Endothelial cell of umbilical vein (primary cell): ENCODE data around the gene KCNMB2. TPM values are rescaled to one million over a fixed set of nuclear protein-coding genes. Genes with fewer than 3 reads are reported as not detected.

Source experiments
- BruUV-seq: library from RNA; stranded (reverse); fragments of 400-500 nt; replicated peaks from 2 replicates; lab custom pipeline; 2021; lab: Mats Ljungman, UMichigan
- CTCF ChIA-PET: fragments of 300-600, 350-600 bp; sonication (Branson Sonifier 250); formaldehyde crosslinking; loops from one replicate; lab custom pipeline; 2021; ENCODE audit warnings: antibody characterized with exemption, inconsistent platforms; lab: Charles Lee
- POLR2A ChIA-PET: fragments of 300-600, 350-600 bp; sonication (Branson Sonifier 250); formaldehyde crosslinking; loops from one replicate; lab custom pipeline; 2021; ENCODE audit warnings: antibody characterized with exemption, inconsistent platforms; lab: Charles Lee
- DNase-seq: peaks from one replicate; pipeline ENCODE4 v3.0.0-alpha.2; 2011; ENCODE audit warnings: low read depth, low spot score
- FAIRE-seq: peaks from 2 replicates; lab custom pipeline; 2011; peaks lifted over from hg19 to GRCh38; lab: Jason Lieb, UNC
- H2AFZ ChIP-seq: 2 replicates; pipeline ENCODE4 v1.6.0; 2012; ENCODE audit warnings: low read depth, low read length, control low read depth, inconsistent platforms
- H3K27ac ChIP-seq: 2 replicates; pipeline ENCODE4 v1.5.1; 2011; ENCODE audit warnings: low read depth, mild to moderate bottlenecking, control low read depth, low read length, moderate library complexity; ENCODE audit not compliant: insufficient read depth
- H3K27me3 ChIP-seq, 2 experiments: 2 replicates each; pipeline versions ENCODE4 v1.6.0 to v1.6.1; 2011; ENCODE audit warnings: low read length in 2 of 2, mixed read lengths in 1 of 2; ENCODE audit not compliant: control insufficient read depth in 2 of 2, insufficient read depth in 2 of 2
- H3K36me3 ChIP-seq, 2 experiments: 2 replicates in 1 of 2; 3 replicates in 1 of 2; pipeline ENCODE4 v1.5.1; 2011; ENCODE audit warnings: low read length in 2 of 2, mild to moderate bottlenecking in 1 of 2, moderate library complexity in 1 of 2; ENCODE audit not compliant: control insufficient read depth in 2 of 2, insufficient read depth in 2 of 2; ENCODE audit errors: extremely low read depth in 1 of 2
- H3K4me1 ChIP-seq: 3 replicates; pipeline ENCODE4 v1.5.1; 2011; ENCODE audit warnings: mild to moderate bottlenecking, low read length; ENCODE audit not compliant: control insufficient read depth, insufficient read depth; ENCODE audit errors: extremely low read depth
- H3K4me2 ChIP-seq: 2 replicates; pipeline ENCODE4 v1.6.1; 2011; ENCODE audit warnings: low read length, control low read depth, mixed read lengths; ENCODE audit not compliant: insufficient read depth
- H3K4me3 ChIP-seq, 3 experiments: fragments of 200-600 bp in 1 of 3; sonication (generic), shearing (Covaris generic) in 1 of 3; replicated peaks in 1 of 3; 2 replicates each; pipeline ENCODE4 v1.5.1; 2011 to 2016; ENCODE audit warnings: control low read depth in 3 of 3, low read length in 3 of 3, mild to moderate bottlenecking in 2 of 3, inconsistent platforms in 1 of 3, low read depth in 1 of 3, moderate library complexity in 1 of 3; ENCODE audit not compliant: insufficient read depth in 1 of 3
- H3K79me2 ChIP-seq: 2 replicates; pipeline ENCODE4 v1.6.0; 2012; ENCODE audit warnings: low read length, inconsistent platforms; ENCODE audit not compliant: control insufficient read depth, insufficient read depth
- H3K9ac ChIP-seq: replicated peaks from 2 replicates; pipeline ENCODE3; 2011; ENCODE audit warnings: low read length, control low read depth; ENCODE audit not compliant: insufficient read depth; ENCODE audit errors: extremely low read depth
- H3K9me1 ChIP-seq: replicated peaks from 3 replicates; pipeline ENCODE4 v1.6.0; 2011; ENCODE audit warnings: mild to moderate bottlenecking, low read length; ENCODE audit not compliant: control insufficient read depth, insufficient read depth; ENCODE audit errors: extremely low read depth
- H3K9me3 ChIP-seq: replicated peaks from 2 replicates; pipeline ENCODE4 v1.5.1; 2012; ENCODE audit warnings: low read length, inconsistent platforms; ENCODE audit not compliant: control insufficient read depth, insufficient read depth
- H4K20me1 ChIP-seq: replicated peaks from 2 replicates; pipeline ENCODE3; 2011; ENCODE audit warnings: mild to moderate bottlenecking, low read length; ENCODE audit not compliant: control insufficient read depth, insufficient read depth; ENCODE audit errors: extremely low read depth
- EZH2 ChIP-seq: IDR thresholded peaks from 2 replicates; pipeline ENCODE4 v1.6.1; 2012; ENCODE audit warnings: borderline replicate concordance, low read depth, mild to moderate bottlenecking, moderate library complexity, low read length, inconsistent platforms; ENCODE audit not compliant: severe bottlenecking
- FOS ChIP-seq: IDR thresholded peaks from 2 replicates; pipeline ENCODE4 v1.6.1; 2011; ENCODE audit warnings: mild to moderate bottlenecking, low read length, moderate library complexity, borderline replicate concordance; ENCODE audit not compliant: insufficient read depth
- GATA2 ChIP-seq: IDR thresholded peaks from 2 replicates; pipeline ENCODE4 v1.7.0; 2011; ENCODE audit warnings: low read depth, mild to moderate bottlenecking, moderate library complexity, mixed read lengths, low read length; ENCODE audit not compliant: insufficient read length, insufficient read depth
- MAX ChIP-seq: IDR thresholded peaks from 2 replicates; pipeline ENCODE4 v1.6.1; 2011; ENCODE audit not compliant: insufficient read depth, insufficient read length
- MYC ChIP-seq: IDR thresholded peaks from one replicate; pipeline ENCODE4 v1.6.1; 2011; ENCODE audit warnings: mild to moderate bottlenecking, low read depth, low read length
- POLR2A ChIP-seq: IDR thresholded peaks from 2 replicates; pipeline ENCODE4 v1.6.1; 2012; ENCODE audit warnings: low read depth, mild to moderate bottlenecking, control low read depth, low read length
- dilution Hi-C: fragments of 300-500 bp; cut with MboI; formaldehyde crosslinking; loops from one replicate; pipeline ENCODE4 v1.15.0; 2019; ENCODE audit warnings: low sequenced_read_pairs; ENCODE audit not compliant: extremely low pct_ligation_motif_present
- intact Hi-C: fragments of 100-400 bp; cut with micrococcal nuclease; formaldehyde crosslinking; loops from one replicate; pipeline ENCODE4 v1.10.0; 2022
- polyA plus RNA-seq, 4 experiments: library from polyadenylated mRNA; depleted of rRNA in 3 of 4; stranded (reverse) in 3 of 4; unstranded in 1 of 4; fragments of >200 nt; gene quantifications; 2 replicates each; pipeline versions ENCODE4 v1.2.1 to v1.2.3, GENCODE V29; 2011 to 2012; ENCODE audit warnings: missing spikeins in 1 of 4
- total RNA-seq: library from RNA; stranded (reverse); gene quantifications from 2 replicates; pipeline ENCODE4 v1.2.3, GENCODE V29; 2021
- TF ChIP-seq, protein P1 (sequence below), 2 donors: IDR thresholded peaks; 1 replicate in 1 of 2; 2 replicates in 1 of 2; pipeline ENCODE4 v1.5.1; 2011; ENCODE audit warnings: low read length in 2 of 2, mild to moderate bottlenecking in 2 of 2, moderate library complexity in 2 of 2, control low read depth in 1 of 2, inconsistent platforms in 1 of 2, low read depth in 1 of 2; ENCODE audit not compliant: insufficient read depth in 1 of 2; ENCODE audit errors: extremely low read depth in 1 of 2

Gene KCNMB2
- total and polyA plus RNA-seq, 2 donors (not counting 3 experiments of a cell fraction or from before 2014, with no cell fraction given) = not detected

GRCh38 chr3:178538056-178538455 is 1.8 kb downstream of the KCNMB2 start:
- POLR2A ChIA-PET = no interaction called here
- CTCF ChIA-PET = no interaction called here

More at GRCh38 chr3:178538056-178538455, 1.8 kb downstream of the KCNMB2 start:
- no peaks in the 10 kb centered on the region for H4K20me1 ChIP-seq
- peaks cover 2% of the 10 kb centered on the region for H3K9me1 ChIP-seq
- H3K4me3 ChIP-seq = no peak overlapping the region
- FAIRE-seq (no peak), DNase-seq (no peak)
- dilution Hi-C loops (no loop called here), intact Hi-C loops (no loop called here)
- H3K4me1 ChIP-seq = peaks cover 8% of the 10 kb centered on the region
- H3K79me2 ChIP-seq = no peaks in the 10 kb centered on the region
- no TSS peak for BruUV-seq
- H3K9me3 ChIP-seq = no peaks in the 10 kb centered on the region
- H3K4me2 ChIP-seq = no peak overlapping the region
- H3K36me3 ChIP-seq = no peaks in the 10 kb centered on the region
- H2AFZ ChIP-seq = no peak overlapping the region
- H3K27ac ChIP-seq = no peak overlapping the region
- no peak for TF ChIP-seq FOS
- no peak for TF ChIP-seq MAX
- no peak for TF ChIP-seq POLR2A
- no peak for TF ChIP-seq GATA2
- TF ChIP-seq EZH2 = no peak
- TF ChIP-seq, protein P1, sequence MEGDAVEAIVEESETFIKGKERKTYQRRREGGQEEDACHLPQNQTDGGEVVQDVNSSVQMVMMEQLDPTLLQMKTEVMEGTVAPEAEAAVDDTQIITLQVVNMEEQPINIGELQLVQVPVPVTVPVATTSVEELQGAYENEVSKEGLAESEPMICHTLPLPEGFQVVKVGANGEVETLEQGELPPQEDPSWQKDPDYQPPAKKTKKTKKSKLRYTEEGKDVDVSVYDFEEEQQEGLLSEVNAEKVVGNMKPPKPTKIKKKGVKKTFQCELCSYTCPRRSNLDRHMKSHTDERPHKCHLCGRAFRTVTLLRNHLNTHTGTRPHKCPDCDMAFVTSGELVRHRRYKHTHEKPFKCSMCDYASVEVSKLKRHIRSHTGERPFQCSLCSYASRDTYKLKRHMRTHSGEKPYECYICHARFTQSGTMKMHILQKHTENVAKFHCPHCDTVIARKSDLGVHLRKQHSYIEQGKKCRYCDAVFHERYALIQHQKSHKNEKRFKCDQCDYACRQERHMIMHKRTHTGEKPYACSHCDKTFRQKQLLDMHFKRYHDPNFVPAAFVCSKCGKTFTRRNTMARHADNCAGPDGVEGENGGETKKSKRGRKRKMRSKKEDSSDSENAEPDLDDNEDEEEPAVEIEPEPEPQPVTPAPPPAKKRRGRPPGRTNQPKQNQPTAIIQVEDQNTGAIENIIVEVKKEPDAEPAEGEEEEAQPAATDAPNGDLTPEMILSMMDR (IDR thresholded peaks at IDR 0.05; ENCODE audit: extremely low read depth in 1 of 2, insufficient read depth in 1 of 2, low read depth in 1 of 2, low read length in 2 of 2) = no peak
- TF ChIP-seq MYC = no peak
- peaks cover 2 to 3% of the 10 kb centered on the region in 2 experiments for H3K27me3 ChIP-seq
- H3K9ac ChIP-seq = no peak overlapping the region
